HG03108 (cell line): Measurements from ENCODE around the gene BICC1.

ENCODE experiments used
- ATAC-seq: cut with Tn5 transposase; IDR thresholded peaks from one replicate; pipeline ENCODE4 v1.9.1; 2021; ENCODE audit warnings: moderate library complexity; ENCODE audit not compliant: unreplicated experiment

The BICC1 gene

GRCh38 chr10:58512491-58513187 lies at the start of gene BICC1:
TSS of gene BICC1 (plus strand) at chr10:58512872. CDS start at chr10:58513144, 272 bp downstream.
- no peak for ATAC-seq

- ATAC-seq = no peak
These were observed 47.7 kb upstream of the BICC1 start for GRCh38 chr10:58464956-58465355.

GRCh38 chr10:58465629-58466028 lies 47.0 kb upstream of the BICC1 start:
- no peak for ATAC-seq

GRCh38 chr10:58467931-58468635 lies 44.6 kb upstream of the BICC1 start:
- ATAC-seq = no peak

GRCh38 chr10:58473976-58474375 lies 38.7 kb upstream of the BICC1 start:
- ATAC-seq = no peak

GRCh38 chr10:58475322-58476277 lies 37.1 kb upstream of the BICC1 start:
- no peak for ATAC-seq

- no peak for ATAC-seq
These were observed 35.5 kb upstream of the BICC1 start for GRCh38 chr10:58477122-58477521.

GRCh38 chr10:58477902-58478301 lies 34.8 kb upstream of the BICC1 start:
- no peak for ATAC-seq

- no peak for ATAC-seq
These were observed 33.6 kb upstream of the BICC1 start for GRCh38 chr10:58479045-58479444.

- no peak for ATAC-seq
These were observed 32.4 kb upstream of the BICC1 start for GRCh38 chr10:58480321-58480720.

GRCh38 chr10:58481569-58482109 lies 31.0 kb upstream of the BICC1 start:
- no peak for ATAC-seq

GRCh38 chr10:58486821-58487220 lies 25.9 kb upstream of the BICC1 start:
- ATAC-seq = no peak

GRCh38 chr10:58488921-58489320 lies 23.8 kb upstream of the BICC1 start:
- ATAC-seq = no peak

- ATAC-seq = no peak
These were observed 9.7 kb upstream of the BICC1 start for GRCh38 chr10:58502956-58503355.

- no peak for ATAC-seq
These were observed 4.4 kb upstream of the BICC1 start for GRCh38 chr10:58508316-58508715.

GRCh38 chr10:58511765-58512490 lies 744 bp upstream of the BICC1 start:
- ATAC-seq = no peak

- no peak for ATAC-seq
These were observed 777 bp downstream of the BICC1 start for GRCh38 chr10:58513188-58514110.

GRCh38 chr10:58514111-58514770 lies 1.6 kb downstream of the BICC1 start:
- ATAC-seq = no peak
